NB4 (cell line): ENCODE data around the gene PLA2G2A.

Experiments
- CTCF ChIP-seq: IDR thresholded peaks from one replicate; pipeline ENCODE4 v1.5.1; 2012; ENCODE audit warnings: low read depth, low read length
- POLR2A ChIP-seq: IDR thresholded peaks from 2 replicates; pipeline ENCODE4 v1.6.1; 2011; ENCODE audit warnings: mild to moderate bottlenecking; ENCODE audit not compliant: insufficient read length; ENCODE audit errors: extremely low read depth
- TF ChIP-seq, protein P1 (sequence below): IDR thresholded peaks from 2 replicates; pipeline ENCODE4 v1.6.1; 2011; ENCODE audit warnings: low read depth, low read length

GRCh38 chr1:19981507-19982312, 2.3 kb upstream of the PLA2G2A start:
- TF ChIP-seq CTCF (no peak), POLR2A (no peak)
- TF ChIP-seq, protein P1, sequence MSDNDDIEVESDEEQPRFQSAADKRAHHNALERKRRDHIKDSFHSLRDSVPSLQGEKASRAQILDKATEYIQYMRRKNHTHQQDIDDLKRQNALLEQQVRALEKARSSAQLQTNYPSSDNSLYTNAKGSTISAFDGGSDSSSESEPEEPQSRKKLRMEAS = no peak
